Glutamatergic neuron (in vitro differentiated cells): ENCODE results near the gene RNF20. TPM values are rescaled to one million over a fixed set of nuclear protein-coding genes. Genes with fewer than 3 reads are reported as not detected.
"Not testable (repeated sequence)": the region's sequence is repeated elsewhere in the genome, so short reads cannot be mapped to it uniquely, and the experiment has no call there.

ENCODE experiments used
- DNase-seq: peaks from one replicate; pipeline ENCODE4 v3.0.0; 2022
- H3K27ac Mint-ChIP-seq: one replicate; pipeline ENCODE4 v1.8.0; 2020; ENCODE audit warnings: mild to moderate bottlenecking, mixed read lengths, inconsistent platforms; ENCODE audit not compliant: unreplicated experiment
- H3K27me3 Mint-ChIP-seq: one replicate; pipeline ENCODE4 v1.8.0; 2020; ENCODE audit warnings: mild to moderate bottlenecking, moderate library complexity, mixed read lengths, inconsistent platforms; ENCODE audit not compliant: unreplicated experiment
- H3K36me3 Mint-ChIP-seq: one replicate; pipeline ENCODE4 v1.8.0; 2020; ENCODE audit warnings: mild to moderate bottlenecking, mixed read lengths, inconsistent platforms; ENCODE audit not compliant: unreplicated experiment
- H3K4me1 Mint-ChIP-seq: one replicate; pipeline ENCODE4 v1.8.0; 2020; ENCODE audit warnings: mild to moderate bottlenecking, low read depth, mixed read lengths, inconsistent platforms; ENCODE audit not compliant: unreplicated experiment
- H3K4me3 Mint-ChIP-seq: one replicate; pipeline ENCODE4 v1.8.0; 2020; ENCODE audit warnings: mild to moderate bottlenecking, mixed read lengths, inconsistent platforms; ENCODE audit not compliant: unreplicated experiment
- H3K9me3 Mint-ChIP-seq: one replicate; pipeline ENCODE4 v1.8.0; 2020; ENCODE audit warnings: mild to moderate bottlenecking, moderate library complexity, mixed read lengths, inconsistent platforms; ENCODE audit not compliant: unreplicated experiment
- CTCF ChIP-seq: fragments of 200-600 bp; sonication (generic); IDR thresholded peaks from one replicate; pipeline ENCODE4 v1.5.0; 2021; ENCODE audit not compliant: partially characterized antibody, unreplicated experiment
- total RNA-seq: library from RNA; stranded (reverse); fragmentation: NEBNext Ultra II Directional; extraction: Animal tissue kit (Norgen Biotek cat#: 25700); gene quantifications from one replicate; pipeline ENCODE4 v1.2.1, GENCODE V29; 2021; ENCODE audit not compliant: unreplicated experiment

RNF20 gene
- total RNA-seq, 1 donor from 2014 or later = 65.5 TPM

GRCh38 chr9:101543098-101543735 is 9.6 kb downstream of the RNF20 start:
- no peak overlapping the region for H3K4me3 Mint-ChIP-seq
- no peak overlapping the region for H3K27ac Mint-ChIP-seq
- H3K27me3 Mint-ChIP-seq = no peaks in the 10 kb centered on the region
- H3K4me1 Mint-ChIP-seq = peaks cover 1% of the 10 kb centered on the region
- H3K36me3 Mint-ChIP-seq = no peaks in the 10 kb centered on the region
- no peak for TF ChIP-seq CTCF
- H3K9me3 Mint-ChIP-seq = no peaks in the 10 kb centered on the region
- DNase-seq = no peak

GRCh38 chr9:101549472-101550098 is 15.9 kb downstream of the RNF20 start:
- not testable (repeated sequence) for H3K36me3 Mint-ChIP-seq

GRCh38 chr9:101561740-101562139 is 28.1 kb downstream of the RNF20 start:
- Mint-ChIP-seq H3K9me3 (no peaks in the 10 kb centered on the region), H3K4me3 (no peak overlapping the region), H3K4me1 (no peaks in the 10 kb centered on the region), H3K36me3 (peaks cover 27% of the 10 kb centered on the region), H3K27ac (no peak overlapping the region), H3K27me3 (no peaks in the 10 kb centered on the region)
- TF ChIP-seq CTCF = no peak
- no peak for DNase-seq

More at GRCh38 chr9:101549472-101550098, 15.9 kb downstream of the RNF20 start:
- H3K27me3 Mint-ChIP-seq, H3K9me3 Mint-ChIP-seq, H3K27ac Mint-ChIP-seq, H3K4me3 Mint-ChIP-seq, H3K4me1 Mint-ChIP-seq: not testable (repeated sequence)
- peak; percentile 56 for TF ChIP-seq CTCF
- peak; percentile 47 for DNase-seq

GRCh38 chr9:101562966-101563365 is 29.3 kb downstream of the RNF20 start:
- H3K4me3 Mint-ChIP-seq = no peak overlapping the region
- no peaks in the 10 kb centered on the region for H3K9me3 Mint-ChIP-seq
- H3K27me3 Mint-ChIP-seq = no peaks in the 10 kb centered on the region
- H3K4me1 Mint-ChIP-seq = no peaks in the 10 kb centered on the region
- H3K27ac Mint-ChIP-seq = no peak overlapping the region
- peaks cover 23% of the 10 kb centered on the region for H3K36me3 Mint-ChIP-seq
- no peak for DNase-seq
- TF ChIP-seq CTCF = no peak

GRCh38 chr9:101564252-101564651 is 30.6 kb downstream of the RNF20 start:
- Mint-ChIP-seq H3K27ac (no peak overlapping the region), H3K27me3 (peaks cover 3% of the 10 kb centered on the region), H3K36me3 (peaks cover 10% of the 10 kb centered on the region), H3K9me3 (no peaks in the 10 kb centered on the region), H3K4me1 (no peaks in the 10 kb centered on the region), H3K4me3 (no peak overlapping the region)
- DNase-seq = no peak
- TF ChIP-seq CTCF = no peak
